ENCODE results near the gene SYTL1.

The SYTL1 gene

DNA sequence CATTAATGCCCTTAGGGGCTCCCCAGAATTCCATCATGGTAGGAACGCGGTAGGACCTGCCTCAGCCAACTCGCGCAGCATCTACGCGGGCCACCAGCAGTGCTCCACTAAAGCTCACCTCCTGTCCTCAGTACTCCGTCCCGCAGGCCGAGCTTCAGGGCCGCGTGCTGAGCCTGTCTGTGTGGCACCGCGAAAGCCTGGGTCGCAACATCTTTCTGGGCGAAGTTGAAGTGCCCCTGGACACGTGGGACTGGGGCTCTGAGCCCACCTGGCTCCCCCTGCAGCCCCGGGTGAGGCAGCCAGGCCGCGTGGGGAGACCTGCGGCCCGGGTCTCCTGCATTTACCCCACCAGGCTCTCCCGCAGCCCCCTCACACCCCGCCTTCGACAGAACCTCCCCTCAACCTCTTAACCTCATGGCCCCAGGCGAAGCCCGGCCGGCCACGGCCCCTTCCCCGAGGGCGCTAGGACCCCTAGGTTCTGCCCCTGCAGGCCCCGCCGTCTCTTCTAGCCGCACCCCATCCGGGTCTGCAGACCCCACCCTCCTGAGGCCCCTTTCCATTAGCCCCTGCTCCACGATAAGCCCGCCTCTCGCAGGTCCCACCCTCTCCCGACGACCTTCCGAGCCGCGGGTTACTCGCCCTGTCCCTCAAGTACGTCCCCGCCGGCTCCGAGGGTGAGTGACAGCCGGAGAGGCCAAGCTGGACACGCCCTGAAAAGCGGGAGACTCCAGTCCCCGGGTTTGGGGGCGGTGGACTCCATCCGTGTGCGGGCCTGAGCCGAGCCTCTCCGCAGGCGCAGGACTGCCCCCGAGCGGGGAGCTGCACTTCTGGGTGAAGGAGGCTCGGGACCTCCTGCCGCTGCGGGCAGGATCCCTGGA, 9.1 kb downstream of the SYTL1 start:
- TF ChIP-seq, protein P1, sequence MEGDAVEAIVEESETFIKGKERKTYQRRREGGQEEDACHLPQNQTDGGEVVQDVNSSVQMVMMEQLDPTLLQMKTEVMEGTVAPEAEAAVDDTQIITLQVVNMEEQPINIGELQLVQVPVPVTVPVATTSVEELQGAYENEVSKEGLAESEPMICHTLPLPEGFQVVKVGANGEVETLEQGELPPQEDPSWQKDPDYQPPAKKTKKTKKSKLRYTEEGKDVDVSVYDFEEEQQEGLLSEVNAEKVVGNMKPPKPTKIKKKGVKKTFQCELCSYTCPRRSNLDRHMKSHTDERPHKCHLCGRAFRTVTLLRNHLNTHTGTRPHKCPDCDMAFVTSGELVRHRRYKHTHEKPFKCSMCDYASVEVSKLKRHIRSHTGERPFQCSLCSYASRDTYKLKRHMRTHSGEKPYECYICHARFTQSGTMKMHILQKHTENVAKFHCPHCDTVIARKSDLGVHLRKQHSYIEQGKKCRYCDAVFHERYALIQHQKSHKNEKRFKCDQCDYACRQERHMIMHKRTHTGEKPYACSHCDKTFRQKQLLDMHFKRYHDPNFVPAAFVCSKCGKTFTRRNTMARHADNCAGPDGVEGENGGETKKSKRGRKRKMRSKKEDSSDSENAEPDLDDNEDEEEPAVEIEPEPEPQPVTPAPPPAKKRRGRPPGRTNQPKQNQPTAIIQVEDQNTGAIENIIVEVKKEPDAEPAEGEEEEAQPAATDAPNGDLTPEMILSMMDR (IDR thresholded peaks at IDR 0.05; ENCODE audit: low read depth, low read length): no peak
- no peak for TF ChIP-seq POLR2A (IDR thresholded peaks at IDR 0.05; ENCODE audit: extremely low read depth, insufficient read length)
- TF ChIP-seq, protein P2, sequence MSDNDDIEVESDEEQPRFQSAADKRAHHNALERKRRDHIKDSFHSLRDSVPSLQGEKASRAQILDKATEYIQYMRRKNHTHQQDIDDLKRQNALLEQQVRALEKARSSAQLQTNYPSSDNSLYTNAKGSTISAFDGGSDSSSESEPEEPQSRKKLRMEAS (IDR thresholded peaks at IDR 0.05; ENCODE audit: low read depth, low read length): no peak
- no peak for TF ChIP-seq MYC (IDR thresholded peaks at IDR 0.05; ENCODE audit: low read depth, low read length)
- no peak overlapping the region for H3K4me3 ChIP-seq (ENCODE audit: low read depth, low read length)
- no peak for DNase-seq (ENCODE audit: low read depth)

DNA sequence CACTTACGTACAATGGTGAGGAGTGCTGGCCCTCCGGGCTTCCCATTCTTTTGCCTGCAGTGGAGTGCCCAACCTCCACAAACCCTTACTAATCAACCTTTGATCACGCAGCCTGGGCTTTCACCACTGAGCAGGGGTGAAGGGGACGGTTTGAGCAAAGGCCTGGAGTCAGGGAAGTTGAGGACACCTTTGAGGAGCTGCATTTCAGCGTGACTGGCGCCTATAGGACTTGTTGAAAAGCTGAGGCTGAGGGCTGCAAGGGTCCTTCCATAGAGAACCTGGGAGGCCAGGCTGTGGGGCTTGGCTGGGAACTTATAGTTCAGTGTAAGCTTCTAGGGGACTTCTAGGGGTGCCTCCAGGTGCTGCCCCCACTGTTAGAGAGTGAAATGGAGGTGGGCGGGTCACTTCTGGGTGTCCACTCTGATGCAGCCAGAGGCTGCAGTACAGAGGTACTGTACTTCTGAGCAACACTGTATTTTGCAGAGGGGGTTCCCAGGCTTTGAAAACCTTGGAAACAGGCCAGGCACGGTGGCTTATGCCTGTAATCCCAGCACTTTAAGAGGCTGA, 9.8 kb downstream of the SYTL1 start:
- no peak overlapping the region for H3K4me3 ChIP-seq (ENCODE audit: low read depth, low read length)
- no peak for TF ChIP-seq POLR2A (IDR thresholded peaks at IDR 0.05; ENCODE audit: extremely low read depth, insufficient read length)
- TF ChIP-seq, protein P2 (IDR thresholded peaks at IDR 0.05; ENCODE audit: low read depth, low read length): no peak
- no peak for TF ChIP-seq MYC (IDR thresholded peaks at IDR 0.05; ENCODE audit: low read depth, low read length)
- TF ChIP-seq, protein P1 (IDR thresholded peaks at IDR 0.05; ENCODE audit: low read depth, low read length): no peak
- DNase-seq (ENCODE audit: low read depth): no peak

DNA sequence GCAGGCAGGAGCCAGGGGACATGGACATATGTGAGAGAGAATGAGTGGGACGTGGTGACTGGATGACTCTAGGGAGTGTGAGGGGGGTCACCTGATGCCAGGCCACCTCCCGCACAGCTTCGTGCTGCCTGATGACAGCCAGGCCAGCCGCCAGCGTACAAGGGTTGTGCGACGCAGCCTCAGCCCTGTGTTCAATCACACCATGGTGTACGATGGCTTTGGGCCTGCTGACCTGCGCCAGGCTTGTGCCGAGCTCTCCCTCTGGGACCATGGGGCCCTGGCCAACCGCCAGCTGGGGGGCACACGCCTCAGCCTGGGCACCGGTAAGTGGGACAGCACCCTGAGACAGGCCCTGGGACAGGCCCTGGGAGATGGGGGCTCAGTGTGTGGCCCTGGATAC, 11.3 kb downstream of the SYTL1 start:
- no peak overlapping the region for H3K4me3 ChIP-seq (ENCODE audit: low read depth, low read length)
- TF ChIP-seq POLR2A (IDR thresholded peaks at IDR 0.05; ENCODE audit: extremely low read depth, insufficient read length) (no peak), MYC (IDR thresholded peaks at IDR 0.05; ENCODE audit: low read depth, low read length) (no peak)
- TF ChIP-seq, protein P1 (IDR thresholded peaks at IDR 0.05; ENCODE audit: low read depth, low read length): no peak
- TF ChIP-seq, protein P2 (IDR thresholded peaks at IDR 0.05; ENCODE audit: low read depth, low read length): no peak
- no peak for DNase-seq (ENCODE audit: low read depth)

DNA sequence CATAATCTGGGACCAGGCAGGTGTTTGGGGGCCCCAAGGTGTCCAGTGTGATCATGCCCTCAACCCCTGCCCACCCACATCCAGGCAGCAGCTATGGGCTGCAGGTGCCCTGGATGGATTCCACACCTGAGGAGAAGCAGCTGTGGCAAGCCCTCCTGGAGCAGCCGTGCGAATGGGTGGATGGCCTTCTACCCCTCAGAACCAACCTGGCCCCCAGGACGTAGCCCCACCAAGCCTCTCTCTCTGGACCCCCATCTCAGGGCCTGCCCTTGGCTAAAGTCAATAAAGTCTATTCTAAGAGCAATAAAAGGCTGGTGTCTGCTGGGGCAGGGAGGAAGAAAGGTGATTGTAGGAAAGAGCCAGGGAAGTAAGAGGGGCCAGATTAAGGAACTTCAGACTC, 11.8 kb downstream of the SYTL1 start:
- TF ChIP-seq, protein P2 (IDR thresholded peaks at IDR 0.05; ENCODE audit: low read depth, low read length): no peak
- TF ChIP-seq, protein P1 (IDR thresholded peaks at IDR 0.05; ENCODE audit: low read depth, low read length): no peak
- TF ChIP-seq MYC (IDR thresholded peaks at IDR 0.05; ENCODE audit: low read depth, low read length): no peak
- TF ChIP-seq POLR2A (IDR thresholded peaks at IDR 0.05; ENCODE audit: extremely low read depth, insufficient read length): no peak
- H3K4me3 ChIP-seq (ENCODE audit: low read depth, low read length): no peak overlapping the region
- no peak for DNase-seq (ENCODE audit: low read depth)

DNA sequence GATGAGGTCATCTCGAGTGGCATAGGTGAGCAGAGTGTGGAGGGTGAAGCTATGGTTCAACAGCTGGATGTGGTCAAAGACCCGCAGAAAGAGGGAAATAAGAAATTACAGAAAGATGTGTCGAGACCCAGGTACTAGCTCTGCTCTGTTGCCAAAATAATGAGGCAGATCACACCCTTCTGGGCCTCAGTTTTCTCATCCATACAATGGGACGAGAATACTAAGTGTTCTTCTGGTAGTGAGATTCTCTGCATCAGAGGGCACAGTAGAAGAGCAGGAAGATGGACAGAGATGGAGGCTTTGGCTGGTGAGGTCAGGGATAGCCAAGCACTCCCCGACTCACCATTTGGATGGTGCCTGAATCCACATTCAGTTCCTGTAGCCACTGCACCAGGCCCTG, 13.9 kb downstream of the SYTL1 start:
- no peak overlapping the region for H3K4me3 ChIP-seq (ENCODE audit: low read depth, low read length)
- TF ChIP-seq, protein P1 (IDR thresholded peaks at IDR 0.05; ENCODE audit: low read depth, low read length): no peak
- no peak for TF ChIP-seq POLR2A (IDR thresholded peaks at IDR 0.05; ENCODE audit: extremely low read depth, insufficient read length)
- TF ChIP-seq MYC (IDR thresholded peaks at IDR 0.05; ENCODE audit: low read depth, low read length): no peak
- TF ChIP-seq, protein P2 (IDR thresholded peaks at IDR 0.05; ENCODE audit: low read depth, low read length): no peak
- no peak for DNase-seq (ENCODE audit: low read depth)
